ENCODE measurements around the gene OSBPL10.

DNA sequence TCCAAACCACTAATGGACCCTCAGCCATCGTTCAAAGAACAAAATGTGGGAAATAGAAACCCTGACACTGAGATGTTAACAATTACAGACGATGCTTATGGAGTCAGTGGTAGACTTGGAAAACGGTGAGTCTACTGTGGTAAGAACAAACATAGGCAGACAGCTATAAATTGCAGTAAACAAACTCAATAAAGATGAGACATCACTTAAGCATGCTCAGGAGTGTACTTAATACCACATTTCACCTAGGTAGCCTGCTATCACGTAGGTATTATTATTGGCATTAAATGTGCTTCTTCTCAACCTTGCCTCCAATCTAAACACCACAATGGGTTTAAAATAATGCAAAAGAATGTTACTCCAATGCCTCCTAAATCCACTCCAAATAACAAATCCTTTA is 2.5 kb downstream of the OSBPL10 start:
- TF ChIP-seq, protein P1, sequence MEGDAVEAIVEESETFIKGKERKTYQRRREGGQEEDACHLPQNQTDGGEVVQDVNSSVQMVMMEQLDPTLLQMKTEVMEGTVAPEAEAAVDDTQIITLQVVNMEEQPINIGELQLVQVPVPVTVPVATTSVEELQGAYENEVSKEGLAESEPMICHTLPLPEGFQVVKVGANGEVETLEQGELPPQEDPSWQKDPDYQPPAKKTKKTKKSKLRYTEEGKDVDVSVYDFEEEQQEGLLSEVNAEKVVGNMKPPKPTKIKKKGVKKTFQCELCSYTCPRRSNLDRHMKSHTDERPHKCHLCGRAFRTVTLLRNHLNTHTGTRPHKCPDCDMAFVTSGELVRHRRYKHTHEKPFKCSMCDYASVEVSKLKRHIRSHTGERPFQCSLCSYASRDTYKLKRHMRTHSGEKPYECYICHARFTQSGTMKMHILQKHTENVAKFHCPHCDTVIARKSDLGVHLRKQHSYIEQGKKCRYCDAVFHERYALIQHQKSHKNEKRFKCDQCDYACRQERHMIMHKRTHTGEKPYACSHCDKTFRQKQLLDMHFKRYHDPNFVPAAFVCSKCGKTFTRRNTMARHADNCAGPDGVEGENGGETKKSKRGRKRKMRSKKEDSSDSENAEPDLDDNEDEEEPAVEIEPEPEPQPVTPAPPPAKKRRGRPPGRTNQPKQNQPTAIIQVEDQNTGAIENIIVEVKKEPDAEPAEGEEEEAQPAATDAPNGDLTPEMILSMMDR (IDR thresholded peaks at IDR 0.05; ENCODE audit: low read depth, low read length), result no peak
- no peak for TF ChIP-seq EZH2phosphoT487 (IDR thresholded peaks at IDR 0.05; ENCODE audit: low read depth)
